NCI-H2196 (cell line): ENCODE data around the gene ORMDL1.

ENCODE experiments used
- DNase-seq: peaks from one replicate; lab custom pipeline; 2025; ENCODE audit not compliant: unreplicated experiment; lab: John Stamatoyannopoulos, UW

The ORMDL1 gene

GRCh38 chr2:189783927-189784867 lies at the start of gene ORMDL1, which contains the start of gene PMS1:
TSS of gene ORMDL1 (minus strand) at chr2:189784339. CDS start at chr2:189782595, 1,744 bp downstream.
TSS of gene PMS1 (plus strand) at chr2:189784450. CDS start at chr2:189791810, 7,360 bp downstream.
- DNase-seq, result peak; percentile 96

DNA sequence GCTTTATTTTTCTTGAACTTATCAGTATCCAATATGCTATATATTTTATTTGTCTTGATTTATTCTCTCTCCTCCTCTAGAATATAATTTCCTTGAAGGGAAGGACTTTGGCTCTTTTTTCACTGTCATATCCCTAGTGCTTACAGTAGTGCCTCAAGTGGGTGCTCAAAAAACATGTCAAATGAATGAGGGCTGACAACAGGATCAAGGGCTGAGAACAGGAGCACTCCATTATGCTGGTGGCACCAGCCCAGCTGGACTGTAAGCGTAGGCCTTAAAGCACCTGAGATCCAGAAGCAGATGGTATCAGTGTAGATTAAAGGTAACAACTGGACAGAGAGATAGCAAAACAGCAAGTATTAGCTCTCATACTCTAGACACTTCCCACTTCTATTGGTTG lies 46.4 kb upstream of the ORMDL1 start:
- no peak for DNase-seq

- DNase-seq, result no peak
Measured at GRCh38 chr2:189829102-189829833, 45.1 kb upstream of the ORMDL1 start.

DNA sequence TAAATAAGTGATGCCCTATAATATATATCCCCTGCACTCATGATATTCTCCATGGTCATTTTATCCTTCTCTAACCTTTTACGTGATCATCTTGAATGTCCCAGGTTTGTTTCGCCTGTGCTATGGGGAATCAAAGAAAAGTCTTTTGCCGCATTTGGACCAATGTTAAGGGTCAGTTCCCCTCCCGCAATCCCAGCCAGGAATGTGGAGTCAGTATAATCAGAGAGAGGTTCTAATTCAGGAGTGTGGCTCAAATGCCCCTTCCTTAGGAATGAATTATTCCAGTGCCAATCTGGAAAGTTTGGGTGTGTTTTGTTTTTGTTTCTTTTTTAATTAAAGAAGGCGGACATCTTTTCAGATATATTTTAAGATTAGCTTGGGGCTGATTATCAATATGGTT lies 41.9 kb upstream of the ORMDL1 start:
- no peak for DNase-seq

DNA sequence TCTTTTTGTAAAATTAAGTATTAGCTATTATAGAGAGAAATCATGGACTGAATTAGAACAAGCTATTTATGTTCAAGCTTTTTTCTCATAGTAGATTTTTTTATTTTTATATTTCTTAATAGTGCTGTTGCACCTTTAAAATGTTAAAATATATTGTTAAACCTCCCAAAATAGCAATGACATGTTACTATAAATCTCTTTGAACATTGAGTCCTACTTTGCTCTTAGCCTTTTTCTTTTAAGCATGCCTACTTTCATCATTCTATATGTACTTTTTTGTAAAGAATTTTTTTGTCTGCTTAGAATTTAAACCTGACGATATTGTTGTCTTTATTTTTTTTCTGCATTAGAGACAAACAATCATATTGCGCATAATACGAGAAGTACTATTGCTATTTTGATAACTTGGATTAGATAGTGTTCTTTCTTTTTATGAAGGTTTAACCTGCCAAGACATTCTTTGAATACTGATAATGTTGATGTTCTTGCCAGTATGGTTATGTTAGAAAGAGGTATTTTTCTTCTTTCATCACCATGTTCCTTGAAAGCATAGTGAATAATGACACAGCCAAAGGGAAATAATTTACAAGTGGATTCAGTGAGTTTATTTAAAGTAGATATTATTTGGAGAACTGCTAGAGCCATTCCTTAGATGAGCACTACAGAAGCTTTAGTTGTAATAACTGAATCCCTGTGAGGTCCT lies 40.7 kb upstream of the ORMDL1 start:
- DNase-seq, result no peak

DNA sequence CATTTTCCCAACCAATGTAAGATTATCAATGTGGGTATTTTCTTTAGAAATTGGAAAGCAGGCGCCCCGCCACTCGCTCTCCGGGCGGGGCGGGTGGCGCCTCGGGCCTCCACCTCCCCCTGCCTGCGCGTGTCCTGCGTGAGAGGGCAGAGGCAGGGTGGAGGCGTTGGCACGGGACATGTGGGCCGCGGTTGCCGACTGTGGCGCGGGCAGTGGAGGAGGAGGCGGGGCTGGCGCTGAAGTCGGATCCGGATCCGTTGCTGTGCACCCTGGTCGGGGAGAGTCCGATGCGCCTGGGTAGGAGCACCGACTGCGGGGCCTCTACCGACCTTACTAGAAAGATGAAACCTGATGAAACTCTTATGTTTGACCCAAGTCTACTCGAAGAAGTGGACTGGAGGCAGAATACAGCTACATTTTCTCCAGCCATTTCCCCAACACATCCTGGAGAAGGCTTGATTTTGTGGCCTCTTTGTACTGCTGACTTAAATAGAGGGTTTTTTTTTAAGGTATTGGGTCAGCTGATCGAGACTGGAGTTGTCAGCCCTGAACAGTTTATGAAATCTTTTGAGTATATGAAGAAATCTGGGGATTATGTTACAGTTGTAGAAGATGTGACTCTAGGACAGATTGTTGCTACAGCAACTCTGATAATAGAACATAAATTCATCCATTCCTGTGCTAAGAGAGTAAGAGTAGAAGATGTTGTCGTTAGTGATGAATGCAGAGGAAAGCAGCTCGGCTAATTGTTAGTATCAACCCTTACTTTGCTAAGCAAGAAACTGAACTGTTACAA lies 38.0 kb upstream of the ORMDL1 start:
- DNase-seq, result no peak

GRCh38 chr2:189819297-189819704 lies 35.2 kb upstream of the ORMDL1 start:
- no peak for DNase-seq

- DNase-seq, result no peak
Measured at GRCh38 chr2:189818249-189819038, 34.3 kb upstream of the ORMDL1 start.

GRCh38 chr2:189803431-189803830 lies 19.3 kb upstream of the ORMDL1 start:
- no peak for DNase-seq

DNA sequence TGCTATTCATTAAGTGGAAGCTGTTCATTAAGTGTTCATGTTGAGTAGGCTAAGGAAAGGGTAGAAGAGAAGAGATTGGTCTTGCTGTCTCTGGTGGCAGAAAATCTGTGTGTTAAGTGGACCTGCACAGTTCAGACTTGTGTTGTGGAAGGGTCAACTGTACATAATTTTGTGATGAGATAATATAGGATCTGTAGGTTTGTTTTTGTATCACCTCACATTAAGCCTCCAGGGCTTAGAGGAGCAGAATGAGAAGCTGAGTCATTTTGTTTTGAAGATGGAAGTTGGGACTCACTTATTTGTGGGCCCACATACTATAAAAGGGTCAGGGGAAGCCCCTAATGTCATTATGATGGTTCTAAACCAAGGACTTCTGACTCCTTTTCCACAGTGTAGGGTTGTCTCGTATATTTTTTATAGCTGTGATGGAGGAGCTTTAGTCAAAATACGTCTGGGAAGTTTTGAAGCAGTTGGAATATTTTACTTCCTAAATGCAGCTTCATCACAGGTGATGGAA lies 18.3 kb upstream of the ORMDL1 start:
- DNase-seq, result no peak

- DNase-seq, result no peak
Measured at GRCh38 chr2:189799531-189799930, 15.4 kb upstream of the ORMDL1 start.

- DNase-seq, result no peak
Measured at GRCh38 chr2:189799030-189799331, 14.8 kb upstream of the ORMDL1 start.

- peak; percentile 18 for DNase-seq
Measured at GRCh38 chr2:189798312-189799029, 14.3 kb upstream of the ORMDL1 start.

GRCh38 chr2:189797902-189798301 lies 13.8 kb upstream of the ORMDL1 start:
- no peak for DNase-seq

DNA sequence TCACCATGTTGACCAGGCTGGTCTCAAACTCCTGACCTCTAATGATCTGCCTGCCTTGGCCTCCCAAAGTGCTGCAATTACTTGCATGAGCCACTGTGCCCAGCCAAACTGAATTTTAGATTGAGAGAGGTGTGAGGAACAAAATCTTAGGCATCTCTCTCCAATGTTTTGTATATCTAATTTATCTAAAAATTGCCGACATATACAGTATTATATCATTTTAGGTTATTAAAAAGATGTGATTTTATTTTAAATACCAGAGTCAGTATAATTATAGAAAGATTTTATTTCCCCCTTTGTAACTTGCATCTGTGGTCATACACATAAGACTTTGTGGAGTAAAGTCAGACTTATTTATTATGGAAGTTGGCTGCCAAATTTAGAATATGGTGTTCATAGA lies 10.2 kb upstream of the ORMDL1 start:
- DNase-seq, result no peak

DNA sequence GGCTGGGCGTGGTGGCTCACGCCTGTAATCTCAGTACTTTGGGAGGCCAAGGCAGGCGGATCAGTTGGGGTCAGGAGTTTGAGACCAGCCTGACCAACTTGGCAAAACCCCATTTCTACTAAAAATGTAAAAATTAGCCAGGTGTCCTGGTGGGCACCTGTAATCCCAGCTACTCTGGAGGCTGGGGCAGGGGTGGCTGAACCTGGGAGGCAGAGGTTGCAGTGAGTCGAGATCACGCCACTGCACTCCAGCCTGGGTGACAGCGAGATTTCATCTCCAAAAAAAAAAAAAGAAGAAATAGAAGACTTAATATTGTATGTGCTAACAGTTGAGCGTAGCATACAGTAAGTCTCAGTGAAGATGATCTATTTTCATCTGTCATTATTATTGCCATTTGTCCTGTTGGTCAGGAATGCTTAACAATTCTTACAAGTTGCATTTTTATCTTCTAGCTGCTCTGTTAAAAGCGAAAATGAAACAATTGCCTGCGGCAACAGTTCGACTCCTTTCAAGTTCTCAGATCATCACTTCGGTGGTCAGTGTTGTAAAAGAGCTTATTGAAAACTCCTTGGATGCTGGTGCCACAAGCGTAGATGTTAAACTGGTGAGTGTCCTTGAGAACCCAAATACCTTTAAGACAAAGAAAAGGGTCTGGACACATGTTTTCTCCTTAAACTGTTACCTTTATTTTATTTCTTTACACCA lies 7.4 kb upstream of the ORMDL1 start:
- no peak for DNase-seq

DNA sequence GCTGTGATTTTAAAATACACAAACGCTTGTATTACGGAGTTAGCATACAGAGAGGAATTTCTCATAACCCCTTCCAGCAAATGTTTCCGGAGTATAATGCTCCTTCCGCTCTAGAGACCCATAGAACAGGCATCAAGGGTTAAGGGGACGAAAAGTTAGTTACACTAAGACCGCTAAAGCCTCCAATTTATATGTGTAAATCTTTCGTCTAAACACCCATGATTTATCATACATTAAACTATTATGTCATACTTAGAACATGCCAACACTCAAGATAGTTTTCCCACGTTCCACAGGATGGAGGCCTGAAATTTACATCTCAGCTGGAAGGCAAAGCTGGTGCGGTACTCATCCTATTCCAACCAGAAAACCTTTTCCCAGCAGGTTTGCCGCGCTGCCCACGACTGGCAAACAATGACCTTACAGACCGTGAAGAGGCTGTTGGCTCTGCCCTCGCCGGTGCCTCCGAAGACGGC lies 650 bp downstream of the ORMDL1 start:
- DNase-seq, result no peak

DNA sequence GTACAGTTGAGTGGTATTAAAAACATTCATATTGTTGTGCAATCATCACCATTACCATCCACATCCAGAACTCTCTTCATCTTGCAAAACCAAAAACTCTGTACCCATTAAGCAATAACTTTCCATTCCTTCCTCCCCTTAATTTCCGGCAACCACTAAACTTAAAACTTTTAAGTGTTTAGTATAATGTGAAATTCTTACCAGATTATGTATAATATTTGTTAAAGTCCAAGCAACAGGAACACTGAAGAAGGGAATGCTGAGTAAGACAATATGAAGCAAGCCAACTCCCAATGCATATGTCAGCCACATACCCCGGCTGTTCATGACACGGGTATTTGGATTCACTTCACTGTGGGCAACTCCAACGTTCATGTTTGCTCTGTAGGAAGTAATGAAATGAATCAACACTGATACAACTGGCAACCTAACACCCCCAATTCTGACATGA lies 1.9 kb downstream of the ORMDL1 start:
- no peak for DNase-seq
